ENCODE results near the gene CKAP2.
"Not testable (repeated sequence)": the region's sequence is repeated elsewhere in the genome, so short reads cannot be mapped to it uniquely, and the experiment has no call there.

The CKAP2 gene, protein sequence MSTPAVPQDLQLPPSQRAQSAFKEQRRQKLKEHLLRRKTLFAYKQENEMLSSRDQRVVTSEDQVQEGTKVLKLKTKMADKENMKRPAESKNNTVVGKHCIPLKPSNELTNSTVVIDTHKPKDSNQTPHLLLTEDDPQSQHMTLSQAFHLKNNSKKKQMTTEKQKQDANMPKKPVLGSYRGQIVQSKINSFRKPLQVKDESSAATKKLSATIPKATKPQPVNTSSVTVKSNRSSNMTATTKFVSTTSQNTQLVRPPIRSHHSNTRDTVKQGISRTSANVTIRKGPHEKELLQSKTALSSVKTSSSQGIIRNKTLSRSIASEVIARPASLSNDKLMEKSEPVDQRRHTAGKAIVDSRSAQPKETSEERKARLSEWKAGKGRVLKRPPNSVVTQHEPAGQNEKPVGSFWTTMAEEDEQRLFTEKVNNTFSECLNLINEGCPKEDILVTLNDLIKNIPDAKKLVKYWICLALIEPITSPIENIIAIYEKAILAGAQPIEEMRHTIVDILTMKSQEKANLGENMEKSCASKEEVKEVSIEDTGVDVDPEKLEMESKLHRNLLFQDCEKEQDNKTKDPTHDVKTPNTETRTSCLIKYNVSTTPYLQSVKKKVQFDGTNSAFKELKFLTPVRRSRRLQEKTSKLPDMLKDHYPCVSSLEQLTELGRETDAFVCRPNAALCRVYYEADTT

GRCh38 chr13:52454820-52455676 is at the start of gene CKAP2:
Gene CKAP2, plus strand, starts transcription at chr13:52455478. Its CDS starts 79 bp downstream, at chr13:52455557.
- peak; percentile 88 to 95 for DNase-seq

DNA sequence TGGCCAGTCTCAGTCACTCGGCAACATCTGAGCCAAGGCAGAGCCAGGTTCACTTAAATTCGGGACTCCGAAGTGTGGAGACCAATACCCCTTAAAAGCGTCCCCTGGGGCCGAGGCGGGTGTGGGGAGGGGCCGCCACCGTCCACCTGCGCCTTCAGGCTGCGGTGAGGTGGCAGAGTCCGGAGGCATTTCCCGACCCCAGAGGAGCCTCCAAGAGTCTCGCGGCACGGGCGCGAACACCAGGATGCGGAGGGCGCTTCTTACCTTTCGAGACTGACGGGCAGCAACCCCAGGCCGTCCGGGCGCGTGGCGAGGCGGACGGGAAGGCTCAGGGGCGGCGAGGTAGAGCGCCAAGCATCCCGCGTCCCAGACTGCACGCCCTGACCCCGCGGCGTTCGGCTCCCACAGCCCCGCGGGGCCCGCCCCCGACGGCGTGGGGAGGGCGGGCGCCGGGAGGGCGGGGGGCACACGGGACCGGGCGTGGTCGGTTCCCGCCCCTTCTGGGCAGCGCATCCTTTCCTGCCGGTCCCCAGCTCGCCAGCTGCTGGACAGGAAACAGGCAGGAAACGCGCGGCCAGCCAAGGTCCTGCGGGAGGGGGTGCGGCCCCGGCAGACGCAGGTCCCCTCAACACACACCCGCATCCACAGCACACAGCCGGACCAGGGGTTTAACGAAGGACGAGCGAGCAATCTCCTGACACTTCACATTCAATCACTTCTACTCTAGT is 49.3 kb upstream of the CKAP2 start, which contains the start of gene THSD1:
Gene THSD1 (minus strand): TSS at position 406 of the 728 bp plus-strand sequence. CDS start 3,572 bp downstream, outside the sequence.
- DNase-seq: peak; percentile 40 to 41

DNA sequence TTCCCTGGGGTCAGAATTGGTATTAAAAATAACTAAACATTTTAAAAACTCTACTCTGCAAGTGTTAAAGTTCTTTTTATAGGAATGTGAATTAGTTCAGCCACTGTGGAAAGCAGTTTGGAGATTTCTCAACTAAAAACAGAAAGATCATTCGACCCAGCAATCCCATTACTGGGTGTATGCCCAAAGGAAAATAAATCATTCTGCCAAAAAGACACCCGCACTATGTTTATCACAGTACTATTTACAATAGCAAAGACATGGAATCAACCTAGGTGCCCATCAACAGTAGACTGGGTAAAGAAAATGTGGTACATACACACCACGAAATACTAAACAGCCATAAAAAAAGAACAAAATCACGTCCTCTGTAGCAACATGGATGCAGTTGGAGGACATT is 48.6 kb upstream of the CKAP2 start:
- DNase-seq: no peak

DNA sequence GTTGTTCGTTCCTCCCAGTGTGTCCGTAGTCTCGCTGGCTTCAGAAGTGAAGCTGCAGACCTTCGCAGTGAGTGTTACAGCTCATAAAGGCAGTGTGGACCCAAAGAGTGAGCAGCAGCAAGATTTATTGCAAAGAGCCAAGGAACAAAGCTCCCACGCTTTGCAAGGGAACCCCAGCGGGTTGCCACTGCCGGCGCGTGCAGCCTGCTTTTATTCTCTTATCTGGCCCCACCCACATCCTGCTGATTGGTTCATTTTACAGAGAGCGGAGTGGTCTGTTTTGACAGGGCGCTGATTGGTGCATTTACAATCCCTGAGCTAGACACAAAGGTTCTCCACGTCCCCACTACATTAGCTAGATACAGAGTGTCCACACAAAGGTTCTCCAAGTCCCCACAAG is 47.8 kb upstream of the CKAP2 start:
- not testable (repeated sequence) for DNase-seq

- not testable (repeated sequence) for DNase-seq
These were observed 47.1 kb upstream of the CKAP2 start for GRCh38 chr13:52408071-52408658.

GRCh38 chr13:52411629-52412028 is 43.6 kb upstream of the CKAP2 start:
- DNase-seq: no peak

GRCh38 chr13:52412128-52412527 is 43.1 kb upstream of the CKAP2 start:
- DNase-seq: no peak

- no peak for DNase-seq
These were observed 41.2 kb upstream of the CKAP2 start for GRCh38 chr13:52414051-52414450.

GRCh38 chr13:52414963-52415362 is 40.3 kb upstream of the CKAP2 start:
- no peak for DNase-seq

GRCh38 chr13:52419080-52419479 is 36.2 kb upstream of the CKAP2 start:
- DNase-seq: no peak

DNA sequence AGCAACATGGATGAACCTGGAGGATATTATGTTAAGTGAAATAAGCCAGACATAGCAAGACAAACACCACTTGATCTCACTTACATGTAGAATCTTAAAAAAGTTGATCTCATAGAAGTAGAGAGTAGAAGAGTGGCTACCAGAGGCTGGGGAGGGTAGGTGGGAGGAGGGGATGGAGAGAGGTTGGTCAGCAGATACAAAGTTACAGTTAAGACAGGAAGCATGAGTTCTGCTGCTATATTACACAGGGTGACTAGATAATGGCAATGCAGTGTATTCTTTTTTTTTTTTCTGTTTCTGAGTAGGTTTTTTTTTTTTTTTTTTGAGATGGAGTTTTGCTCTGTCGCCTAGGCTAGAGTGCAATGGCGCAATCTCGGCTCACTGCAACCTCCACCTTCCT is 34.1 kb upstream of the CKAP2 start:
- no peak for DNase-seq

- no peak for DNase-seq
These were observed 27.0 kb upstream of the CKAP2 start for GRCh38 chr13:52428295-52428694.

DNA sequence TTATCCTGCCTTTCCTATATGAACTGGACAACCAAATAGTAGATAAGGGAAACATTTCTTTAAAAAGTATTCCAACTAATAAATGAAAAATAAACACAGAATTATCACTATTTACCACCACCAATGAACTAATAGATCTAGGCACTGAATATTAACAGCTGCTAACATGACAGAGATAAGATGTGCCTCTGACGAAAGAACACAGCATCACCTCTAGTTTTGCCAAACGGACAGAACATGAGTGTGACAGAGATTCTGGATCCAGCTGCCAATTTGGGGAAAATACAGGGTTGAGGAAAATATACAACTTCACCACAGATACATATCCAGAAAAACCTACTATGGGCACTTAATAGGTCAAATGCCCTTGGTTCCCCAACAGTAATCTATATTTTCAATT is 22.8 kb upstream of the CKAP2 start:
- DNase-seq: no peak

DNA sequence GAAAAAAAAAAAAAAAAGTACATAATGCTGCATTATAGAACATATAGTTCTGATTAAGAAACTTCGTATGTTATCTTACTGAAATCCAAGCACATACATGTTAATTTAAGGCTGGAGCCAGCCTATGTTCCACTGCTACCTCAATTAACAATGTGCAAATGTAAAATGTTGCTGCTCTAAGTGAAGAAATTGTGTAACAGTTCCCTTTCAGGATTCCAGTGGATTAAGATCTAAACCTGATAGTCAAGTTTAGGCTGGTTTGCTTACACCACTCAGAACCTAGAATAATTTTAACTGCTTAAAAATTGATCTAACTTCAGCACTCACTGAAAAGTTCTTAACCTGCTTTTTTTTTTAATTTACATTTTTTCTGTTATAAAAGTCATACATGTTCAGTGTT is 9.0 kb upstream of the CKAP2 start:
- no peak for DNase-seq

DNA sequence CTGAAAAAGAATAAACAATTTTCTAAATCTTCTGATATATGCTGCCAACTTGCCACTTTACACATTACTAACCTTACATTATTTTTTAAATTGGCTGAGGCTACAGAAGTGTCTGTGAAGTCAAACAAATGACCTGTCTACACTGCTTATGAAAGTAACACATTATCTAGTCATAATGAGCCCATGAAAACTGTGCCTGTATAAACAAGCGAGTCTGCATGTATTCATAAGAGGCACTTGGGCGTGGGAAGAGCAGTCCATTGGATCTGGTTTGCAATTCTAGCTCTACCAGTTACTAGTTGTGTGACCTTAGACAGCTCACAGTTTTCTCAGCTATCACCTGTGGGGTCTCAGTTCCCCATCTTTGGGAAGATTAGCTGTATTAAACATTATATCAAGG is 7.9 kb upstream of the CKAP2 start:
- DNase-seq: no peak

GRCh38 chr13:52447815-52448552 is 7.3 kb upstream of the CKAP2 start:
- no peak for DNase-seq

DNA sequence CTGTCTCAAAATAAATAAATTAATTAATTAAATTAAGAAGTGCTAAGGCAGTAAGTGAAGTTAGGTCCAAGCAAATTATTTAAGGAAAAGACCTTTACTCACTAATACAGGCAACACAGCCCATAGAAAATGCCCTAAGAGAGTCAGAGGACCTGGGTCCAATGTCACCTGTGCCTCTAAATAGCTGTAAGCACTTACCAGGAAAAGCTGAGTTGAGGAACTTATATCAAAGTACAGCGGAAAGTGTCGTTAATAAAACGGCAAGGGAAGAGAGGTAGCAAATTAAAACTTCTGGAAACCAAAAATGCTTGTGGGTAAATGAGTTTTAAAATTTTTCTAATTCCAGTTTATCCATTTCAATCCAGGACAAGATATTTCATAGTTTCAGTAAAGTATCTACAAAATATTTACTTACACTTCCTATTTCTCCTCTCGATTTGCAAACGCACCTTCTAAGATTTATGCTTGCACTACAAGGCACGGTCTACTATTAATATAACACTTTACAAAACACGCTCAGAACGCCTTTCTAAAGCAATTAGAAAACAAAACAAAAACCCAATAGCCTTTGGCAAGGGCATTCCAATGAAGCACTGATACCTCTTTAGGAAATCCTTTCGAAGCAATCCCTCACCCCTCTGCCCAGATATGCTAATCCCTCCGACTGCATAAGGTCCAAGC is 5.8 kb upstream of the CKAP2 start:
- no peak for DNase-seq

- peak; percentile 79 to 86 for DNase-seq
These were observed 5.1 kb upstream of the CKAP2 start, which contains the start of gene VPS36 for GRCh38 chr13:52450012-52450792. Gene VPS36, minus strand, starts transcription at chr13:52450634. Its CDS starts 40 bp downstream, at chr13:52450594.

- DNase-seq: no peak
These were observed 4.5 kb upstream of the CKAP2 start for GRCh38 chr13:52450793-52451116.

All from SHP77 (cell line).